Superior temporal gyrus (tissue), 1 donor: ENCODE measurements around the gene PAX4.

ENCODE experiments used
- DNase-seq: peaks from one replicate; pipeline ENCODE4 v3.0.0-alpha.2; 2016; ENCODE audit errors: extremely low spot score

Gene PAX4, protein sequence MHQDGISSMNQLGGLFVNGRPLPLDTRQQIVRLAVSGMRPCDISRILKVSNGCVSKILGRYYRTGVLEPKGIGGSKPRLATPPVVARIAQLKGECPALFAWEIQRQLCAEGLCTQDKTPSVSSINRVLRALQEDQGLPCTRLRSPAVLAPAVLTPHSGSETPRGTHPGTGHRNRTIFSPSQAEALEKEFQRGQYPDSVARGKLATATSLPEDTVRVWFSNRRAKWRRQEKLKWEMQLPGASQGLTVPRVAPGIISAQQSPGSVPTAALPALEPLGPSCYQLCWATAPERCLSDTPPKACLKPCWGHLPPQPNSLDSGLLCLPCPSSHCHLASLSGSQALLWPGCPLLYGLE

DNA sequence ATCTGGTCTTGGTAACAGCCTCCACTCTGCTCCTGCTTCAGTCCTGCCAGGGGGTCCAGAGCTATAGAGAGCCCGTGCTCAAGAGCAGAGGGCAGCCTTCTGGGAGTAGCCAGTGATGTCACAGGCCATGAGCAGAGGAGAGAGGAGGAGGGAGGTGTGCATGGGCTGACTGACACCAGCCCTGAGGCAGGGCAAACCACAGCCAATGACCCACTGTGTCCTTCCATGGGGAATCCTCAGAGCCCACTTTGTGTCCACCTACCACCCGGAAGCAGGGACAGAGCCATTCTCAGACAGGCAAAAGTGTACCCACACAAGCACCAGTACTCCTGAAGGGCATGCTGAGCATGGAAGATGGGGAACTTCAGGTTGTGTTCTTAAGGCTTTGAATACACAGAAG lies at the start of gene PAX4:
Gene PAX4 (minus strand): TSS at position 101 of the 400 bp plus-strand sequence. CDS start 2,214 bp downstream, outside the sequence.
- DNase-seq = no peak

DNA sequence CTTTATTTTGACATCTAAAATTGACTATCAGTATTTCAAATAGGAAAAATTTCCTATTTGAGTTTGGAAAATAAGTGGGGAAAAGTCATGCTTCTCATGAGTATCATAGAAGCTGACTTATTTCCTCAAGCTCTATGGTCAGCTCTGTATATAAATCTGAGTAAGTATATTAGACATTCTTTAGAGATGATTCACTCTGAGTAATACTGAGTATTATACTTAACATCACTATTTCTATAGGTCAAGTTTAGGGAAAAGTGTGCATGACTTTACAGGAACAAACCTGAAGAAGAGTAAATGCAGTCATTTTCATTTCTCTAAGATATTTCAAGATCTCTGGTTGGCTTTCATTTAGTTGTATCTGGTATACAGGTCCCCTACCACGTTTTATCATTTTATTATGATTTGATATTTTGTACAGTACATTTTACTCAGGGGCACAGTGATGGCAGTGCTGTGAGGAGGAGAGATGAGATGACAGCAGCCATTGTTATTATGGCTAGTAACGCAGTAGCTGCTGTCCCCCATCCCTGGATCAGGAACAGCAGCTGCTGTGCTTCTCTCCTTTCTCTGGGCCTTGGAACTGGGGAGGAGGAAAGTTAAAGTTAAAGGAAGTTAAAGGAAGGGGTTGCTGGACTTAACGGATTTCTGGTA lies 49.2 kb upstream of the PAX4 start:
- no peak for DNase-seq

DNA sequence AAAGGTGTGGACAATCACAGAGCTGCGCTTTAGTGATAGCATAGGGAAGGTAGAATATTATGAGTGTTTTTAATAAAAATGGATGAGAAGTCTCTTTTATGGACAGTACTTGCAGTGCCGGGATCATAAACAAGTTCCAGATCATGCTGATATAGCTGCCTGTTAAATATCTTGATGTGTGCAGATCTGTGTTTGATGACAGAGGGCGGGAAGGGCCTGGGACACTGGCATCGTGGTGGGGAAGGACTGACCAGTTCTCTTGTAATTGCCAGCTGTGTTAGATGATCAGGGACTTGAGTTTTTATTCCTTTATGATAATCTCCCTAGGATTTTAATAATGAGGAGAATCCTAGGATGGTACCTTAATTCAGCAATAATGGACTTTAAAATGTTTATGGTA lies 48.7 kb upstream of the PAX4 start:
- no peak for DNase-seq

DNA sequence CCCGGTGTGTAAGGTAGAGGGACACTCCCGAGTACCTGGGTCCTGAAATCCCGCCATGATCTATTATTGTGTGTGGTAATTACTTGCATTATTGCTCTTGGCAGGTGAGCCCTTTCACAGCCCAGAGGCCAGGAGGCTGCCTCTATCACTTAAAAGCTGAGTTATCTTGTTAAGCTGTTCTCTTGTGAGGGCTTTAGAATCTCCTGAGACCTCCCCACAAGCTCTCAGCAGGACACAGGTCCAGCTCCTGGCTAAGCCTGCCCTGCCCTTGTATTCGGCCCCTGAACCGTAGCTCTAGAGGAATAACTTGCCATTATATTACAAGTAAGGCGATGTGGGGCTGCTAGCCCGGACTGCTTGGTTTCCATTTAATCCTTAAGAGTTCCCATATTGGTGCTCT lies 48.0 kb upstream of the PAX4 start:
- DNase-seq = no peak

DNA sequence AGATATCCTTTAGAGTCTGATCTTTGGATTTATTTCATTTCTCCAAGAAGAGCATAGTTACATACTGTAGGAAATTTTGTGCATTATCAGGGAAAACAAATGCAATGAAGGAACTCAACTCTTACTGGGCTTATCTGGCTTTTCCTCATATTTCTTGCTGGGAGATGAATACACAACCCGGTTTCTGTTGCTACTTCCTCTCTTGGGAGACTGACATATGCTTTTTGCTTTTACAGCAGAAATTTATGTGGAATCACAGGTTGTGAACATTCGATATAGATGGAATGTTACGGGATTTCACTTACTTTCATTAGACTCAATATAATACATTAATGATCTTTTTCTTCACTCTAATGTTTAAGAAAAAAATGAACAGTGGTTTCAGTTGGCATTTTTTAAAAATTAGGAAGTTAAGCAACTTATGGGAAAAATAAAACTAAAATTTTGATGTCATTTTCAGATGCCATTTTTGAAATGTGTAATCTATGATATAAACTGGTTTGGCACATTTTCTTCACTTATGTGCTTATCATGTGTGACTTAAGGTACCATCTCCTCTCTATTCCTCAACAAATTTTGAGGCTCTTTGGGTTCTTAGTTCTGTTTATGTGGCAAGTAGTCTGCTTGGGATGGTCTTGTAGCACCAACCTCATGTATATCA lies 41.2 kb upstream of the PAX4 start:
- DNase-seq = no peak

DNA sequence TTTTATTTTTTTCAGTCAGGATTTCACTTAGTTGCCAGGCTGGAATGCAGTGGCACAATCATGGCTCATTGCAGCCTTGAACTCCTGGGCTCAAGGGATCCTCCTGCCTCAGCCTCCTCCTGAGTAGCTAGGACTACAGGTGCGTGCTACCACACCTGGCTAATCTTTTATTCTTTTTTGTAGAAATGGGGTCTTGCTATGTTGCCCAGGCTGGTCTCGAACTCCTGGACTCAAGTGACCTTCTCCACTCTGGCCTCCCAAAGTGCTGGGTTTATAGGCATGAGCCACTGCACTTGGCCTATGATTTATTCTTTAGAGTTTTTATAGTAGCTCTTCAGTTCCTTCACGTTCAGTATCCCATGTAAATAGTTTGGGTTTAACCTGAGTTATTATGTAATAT lies 39.6 kb upstream of the PAX4 start:
- DNase-seq = no peak

DNA sequence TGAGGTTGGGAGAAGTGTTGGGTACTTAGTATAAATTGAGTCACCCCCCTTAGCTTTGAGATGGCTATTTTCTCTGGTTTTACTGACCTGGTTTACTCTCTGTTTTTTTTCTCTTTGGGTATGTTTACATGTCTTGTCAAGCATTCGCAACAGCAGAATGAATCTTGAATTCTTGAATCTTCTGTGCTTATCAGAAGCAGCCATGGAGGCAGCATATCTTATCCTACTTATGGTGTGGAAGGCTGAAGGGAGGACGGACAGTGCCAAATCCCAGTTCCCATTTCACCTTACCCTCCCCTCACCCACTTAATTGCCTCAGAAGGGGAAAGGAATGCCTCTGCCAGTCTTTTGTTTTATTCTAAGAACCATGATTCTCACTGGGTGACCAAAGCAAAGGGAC lies 37.8 kb upstream of the PAX4 start:
- DNase-seq = no peak

DNA sequence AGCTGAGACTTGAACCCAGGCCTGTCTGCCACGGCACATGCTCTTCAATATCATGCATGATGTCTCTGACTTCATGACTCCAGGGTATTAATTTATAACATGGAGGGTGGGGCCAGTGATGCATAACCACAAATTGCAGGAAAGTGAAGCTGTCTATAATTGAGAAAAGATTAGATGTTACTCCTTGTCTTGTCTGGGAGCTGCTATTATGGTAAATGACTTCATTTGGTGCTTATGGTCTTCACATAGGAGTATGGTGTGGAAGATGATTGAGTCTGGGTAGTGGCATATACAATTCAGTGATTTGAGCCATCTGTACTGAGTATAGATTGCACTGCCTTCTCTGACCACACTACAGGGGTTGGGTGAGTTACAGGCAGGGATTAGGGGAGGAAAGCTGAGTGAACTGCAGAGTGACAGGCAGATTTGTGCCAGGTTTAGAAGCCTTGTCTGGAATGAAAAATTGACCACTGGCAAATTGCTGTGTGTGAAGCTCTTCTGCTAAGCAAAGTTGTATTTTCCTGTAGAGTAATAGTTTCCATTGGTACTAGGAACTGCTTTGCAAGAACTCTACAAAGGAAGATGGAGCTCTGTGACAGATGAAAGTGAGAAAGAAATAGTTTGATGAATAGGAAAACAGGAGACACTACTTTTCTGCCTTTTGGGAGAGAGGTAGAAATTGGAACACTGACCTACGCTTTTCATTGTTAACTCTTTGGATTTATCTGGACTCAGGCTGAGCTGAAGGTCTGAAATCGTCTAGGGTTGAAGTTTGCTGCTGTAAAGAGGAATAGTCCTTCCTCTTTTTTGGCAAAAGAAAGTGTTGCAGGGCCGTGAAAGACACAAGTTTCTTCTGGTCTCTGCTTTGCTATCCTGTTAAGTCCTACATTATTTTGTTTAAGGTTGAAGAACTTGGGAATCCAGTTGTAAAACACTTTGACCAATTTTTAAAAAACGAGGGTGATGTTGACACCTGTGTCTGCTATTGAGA lies 36.8 kb upstream of the PAX4 start:
- no peak for DNase-seq

DNA sequence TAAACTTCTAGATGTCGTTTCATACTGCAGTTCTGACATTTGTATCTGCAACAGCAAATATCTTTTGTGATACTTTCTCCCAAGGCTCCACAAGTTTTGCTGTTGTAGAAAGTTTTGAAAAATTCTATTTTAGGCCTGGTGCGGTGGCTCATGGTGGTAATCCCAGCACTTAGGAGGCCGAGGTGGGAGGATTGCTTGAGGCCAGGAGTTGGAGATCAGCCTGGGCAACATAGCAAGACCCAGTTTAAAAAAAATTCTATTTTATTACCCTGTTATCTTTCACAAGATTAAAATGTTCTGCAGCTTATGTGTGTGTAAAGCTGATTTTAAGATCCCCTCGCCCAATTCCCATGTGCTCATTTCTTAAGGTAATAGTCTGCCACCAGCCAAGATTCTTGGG lies 35.5 kb upstream of the PAX4 start:
- DNase-seq = no peak

DNA sequence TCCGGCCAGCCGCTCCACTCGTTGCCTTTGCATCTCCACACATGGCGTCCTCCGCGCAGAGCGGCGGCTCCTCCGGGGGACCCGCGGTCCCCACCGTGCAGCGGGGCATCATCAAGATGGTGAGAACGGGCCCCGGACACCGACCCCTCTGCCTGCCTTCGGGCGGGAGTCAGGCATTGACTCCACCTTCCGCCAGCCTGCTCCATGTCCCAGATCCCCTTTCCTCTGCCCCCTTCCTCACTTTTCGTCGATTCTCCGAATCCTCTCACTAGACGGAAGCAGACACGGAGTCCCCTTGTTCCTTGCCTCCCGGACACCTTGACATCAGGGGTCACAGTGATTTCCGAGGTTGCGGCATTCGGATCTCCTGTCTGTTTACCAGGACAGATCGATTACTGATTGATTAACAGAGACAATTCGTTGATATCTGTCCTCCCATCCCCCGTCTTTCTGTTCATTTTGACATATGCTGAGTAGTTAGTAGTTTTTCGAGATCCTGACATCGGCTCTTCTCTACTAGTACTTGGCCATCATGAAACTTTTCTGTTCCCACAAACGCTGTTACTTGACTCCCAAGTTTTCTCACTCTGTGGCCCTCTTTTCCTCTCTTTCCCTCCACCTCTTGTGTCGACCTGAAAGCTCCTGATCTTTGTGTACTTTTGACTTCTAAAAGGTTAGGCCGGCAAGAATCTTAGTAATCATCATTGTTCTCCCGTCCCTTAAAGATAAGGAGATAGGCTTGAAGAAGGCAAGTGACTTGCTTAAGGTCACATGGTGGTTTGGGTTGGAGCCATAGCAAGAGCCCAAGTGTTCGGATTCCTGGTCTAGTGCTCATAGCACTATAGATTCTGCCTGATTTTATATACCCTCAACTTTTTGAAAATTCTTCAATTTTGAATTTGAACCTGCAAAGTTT lies 34.6 kb upstream of the PAX4 start:
- no peak for DNase-seq

DNA sequence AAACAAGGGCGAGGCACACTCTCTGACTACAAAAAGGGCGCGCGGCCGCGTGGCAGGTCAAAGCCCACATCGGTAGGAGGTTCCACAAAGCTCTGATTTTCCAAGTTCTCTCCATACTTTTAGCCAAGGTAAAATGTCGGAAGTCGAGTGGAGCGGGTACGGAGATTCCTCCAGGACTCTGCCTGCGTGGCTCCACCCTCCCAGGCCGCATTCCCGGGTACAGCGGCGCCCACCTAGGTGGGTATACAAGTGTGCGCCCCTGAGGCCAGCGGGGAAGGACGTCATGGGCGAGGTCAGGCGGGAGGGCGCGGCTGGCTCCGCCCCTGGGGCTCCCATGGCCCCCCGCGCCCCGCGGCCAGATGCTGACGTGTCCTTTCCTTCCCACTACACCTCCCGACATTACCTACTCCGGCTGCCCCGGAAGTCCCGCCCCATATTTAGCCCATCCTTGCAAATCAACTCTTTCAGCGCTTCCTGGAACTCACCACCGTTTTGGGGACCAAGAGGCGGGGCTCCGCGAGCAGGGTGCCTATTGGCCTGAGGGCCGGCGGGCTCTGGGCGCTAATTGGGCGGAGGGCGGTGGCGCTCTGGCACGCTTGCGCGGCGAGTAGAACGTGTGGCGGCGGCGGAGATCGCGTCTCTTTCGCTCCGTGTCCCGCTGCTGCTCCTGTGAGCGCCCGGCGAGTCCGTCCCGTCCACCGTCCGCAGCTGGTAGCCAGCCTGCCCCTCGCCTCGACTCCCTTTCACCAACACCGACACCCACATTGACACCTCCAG lies 33.8 kb upstream of the PAX4 start, which contains the start of gene SND1:
Gene SND1 (plus strand): TSS at position 639 of the 777 bp plus-strand sequence. CDS start 180 bp downstream, outside the sequence.
- peak; percentile 99 for DNase-seq

DNA sequence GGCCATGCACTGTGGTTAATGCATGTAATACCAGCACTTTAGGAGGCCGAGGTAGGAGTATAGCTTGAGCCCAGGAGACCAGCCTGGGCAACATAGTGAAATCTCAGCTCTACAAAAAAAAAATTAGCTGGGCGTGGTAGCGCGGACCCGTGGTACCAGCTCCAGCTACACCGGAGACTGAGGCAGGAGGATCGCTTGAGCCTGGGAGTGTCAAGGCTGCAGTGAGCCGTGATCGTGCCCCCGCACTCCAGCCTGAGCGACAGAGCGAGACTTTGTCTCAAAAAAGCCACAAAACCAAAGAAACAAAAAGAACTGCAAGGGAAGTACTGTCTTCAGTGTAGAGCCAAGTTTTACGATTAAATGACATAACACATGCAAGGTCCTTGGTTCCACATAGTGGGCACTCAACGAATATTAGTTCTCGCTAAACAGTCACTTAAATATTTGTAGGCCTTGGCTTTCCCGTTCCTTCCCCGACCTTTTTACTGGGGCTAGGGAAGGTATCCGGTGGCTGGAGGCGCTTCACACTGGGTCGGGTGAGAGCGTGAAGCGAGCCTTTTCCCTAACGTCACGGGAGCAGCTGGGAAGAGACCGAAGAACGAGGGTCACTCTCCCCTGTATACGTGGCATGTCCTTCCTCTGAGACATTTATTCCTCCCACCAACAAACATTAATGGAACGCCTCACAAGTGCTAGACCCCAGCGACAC lies 33.1 kb upstream of the PAX4 start:
- no peak for DNase-seq

DNA sequence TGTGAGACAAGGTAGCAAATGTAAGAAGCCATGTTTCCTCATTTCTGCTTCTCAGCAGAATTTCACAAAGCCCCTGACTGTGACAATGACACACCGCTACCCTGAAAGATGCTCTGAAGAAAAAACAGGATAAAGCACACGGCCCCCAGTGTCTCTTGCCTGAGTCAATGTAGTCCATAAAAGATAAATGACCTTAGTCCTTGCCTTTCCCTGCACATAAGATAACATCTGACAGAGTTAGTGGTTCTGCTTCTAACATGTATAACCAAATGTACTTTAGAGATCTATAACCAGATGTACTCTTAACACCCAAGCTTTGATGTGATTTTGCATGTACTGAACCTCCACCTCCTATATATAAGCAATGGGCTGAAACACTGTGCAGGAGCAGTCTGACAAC lies 31.0 kb upstream of the PAX4 start:
- DNase-seq = no peak

DNA sequence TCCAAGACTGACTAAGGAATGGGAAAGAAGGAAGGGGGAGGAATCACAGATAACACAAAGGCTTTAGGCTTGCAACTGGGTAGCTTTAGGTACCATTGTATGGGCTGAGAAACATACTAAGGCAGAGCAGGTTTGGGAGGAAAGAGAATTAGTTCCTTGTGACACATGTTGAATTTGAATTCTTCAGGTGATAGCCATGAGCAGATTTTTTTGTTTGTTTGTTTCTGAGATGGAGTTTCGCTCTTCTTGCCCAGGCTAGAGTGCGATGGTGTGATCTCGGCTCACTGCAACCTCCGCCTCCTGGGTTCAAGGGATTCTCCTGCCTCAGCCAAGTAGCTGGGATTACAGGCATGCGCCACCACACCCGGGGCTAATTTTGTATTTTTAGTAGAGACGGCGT lies 29.7 kb upstream of the PAX4 start:
- no peak for DNase-seq

DNA sequence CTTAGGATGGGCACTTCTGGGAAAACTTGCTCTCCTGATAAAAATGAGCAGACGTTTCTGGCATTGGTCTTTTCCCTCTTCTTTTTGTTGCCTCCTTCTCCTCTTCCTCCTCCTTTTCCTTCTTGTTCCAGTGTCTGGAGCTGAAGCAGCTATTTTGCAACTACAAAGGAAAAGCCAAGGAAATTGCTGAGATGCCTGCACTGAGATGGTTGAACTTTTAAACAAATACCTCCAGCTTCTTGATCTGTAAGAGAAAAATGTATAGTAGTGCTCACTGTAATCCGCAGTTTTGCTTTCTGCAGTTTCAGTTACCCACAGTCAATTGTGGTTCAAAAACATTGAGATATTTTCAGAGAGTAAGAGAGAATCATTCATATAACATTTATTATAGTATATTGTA lies 26.5 kb upstream of the PAX4 start:
- DNase-seq = no peak

DNA sequence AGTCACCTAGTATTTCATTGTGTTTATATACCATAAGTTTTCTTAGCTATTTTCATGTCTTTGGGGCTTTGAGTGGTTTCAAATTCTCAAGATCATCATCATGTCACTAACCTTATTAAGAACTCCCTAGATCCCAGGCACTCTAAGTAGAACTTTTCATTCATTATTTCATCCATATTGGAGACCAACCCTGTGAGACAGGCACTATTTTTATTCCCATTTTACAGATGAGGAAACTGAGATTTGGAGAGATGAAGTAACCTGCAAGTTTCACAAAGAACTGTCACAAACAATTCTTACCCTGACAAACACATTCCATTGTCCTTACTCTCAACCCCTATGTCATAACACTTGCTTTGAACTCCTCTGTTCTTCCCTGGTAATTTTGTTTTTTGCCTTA lies 20.3 kb upstream of the PAX4 start:
- DNase-seq = no peak

DNA sequence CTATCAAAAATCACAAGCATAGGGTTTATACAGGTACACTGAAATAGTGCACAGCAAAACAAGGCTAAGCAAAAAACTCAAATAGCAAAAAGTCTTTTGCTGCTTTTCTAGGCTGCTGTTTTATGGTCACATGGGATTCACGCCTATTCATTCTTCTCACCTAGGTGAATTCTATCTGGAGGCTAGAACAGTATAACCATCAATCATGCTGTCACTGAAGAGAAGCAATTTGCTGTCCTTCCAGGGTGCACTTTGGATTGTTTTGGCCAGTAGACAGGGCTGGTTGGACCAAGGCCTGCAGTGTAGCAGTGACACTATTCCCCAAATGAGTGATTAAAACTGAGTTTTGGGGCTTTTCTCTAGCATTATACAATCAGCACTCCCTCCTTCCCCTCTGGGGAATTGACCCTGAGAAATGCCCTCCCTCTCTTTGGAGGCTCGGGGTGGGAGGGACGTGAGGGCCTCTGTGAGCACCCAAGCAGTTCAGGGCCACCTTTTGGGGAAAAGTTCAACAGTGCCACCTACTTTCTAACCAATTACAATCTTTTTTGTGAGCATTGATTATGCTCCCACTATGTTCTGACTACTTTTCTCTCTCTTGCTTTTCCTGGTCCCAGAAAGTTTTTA lies 17.8 kb upstream of the PAX4 start:
- DNase-seq = no peak

DNA sequence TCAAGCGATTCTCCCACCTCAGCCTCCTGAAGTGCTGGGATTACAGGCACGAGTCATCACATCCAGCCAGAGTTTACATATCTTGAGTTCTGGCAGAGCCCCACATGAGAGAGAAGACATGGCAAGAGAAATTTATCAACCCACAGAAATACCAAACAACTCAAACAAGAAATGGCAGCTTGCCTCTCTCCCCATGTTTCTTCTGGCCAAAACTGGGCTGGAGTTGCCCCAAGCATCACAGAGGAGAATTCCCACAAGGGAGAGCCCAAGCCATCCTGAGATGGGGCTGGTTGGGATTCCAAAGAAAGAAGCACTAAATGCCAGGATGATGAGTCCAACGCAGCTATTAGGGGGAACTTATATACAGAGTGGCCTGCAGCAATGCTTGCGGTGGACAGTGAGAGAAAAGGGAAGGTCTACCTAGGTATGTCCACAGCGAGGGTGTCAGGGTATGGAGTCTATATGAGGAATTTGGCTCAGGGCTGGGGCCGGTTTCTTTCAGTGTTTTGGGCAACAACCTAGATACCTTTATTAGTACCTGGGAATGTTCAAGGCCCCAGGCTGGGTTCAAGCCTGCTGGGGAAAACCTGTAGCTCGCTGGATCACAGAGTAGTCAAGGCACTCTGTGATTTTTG lies 14.5 kb upstream of the PAX4 start:
- DNase-seq = no peak
